GM18867 (cell line): ENCODE data around the gene PRDM7.
A peak's percentile ranks its signal among the peaks of the same experiment; 100 is the strongest.
"Not testable (repeated sequence)": the region's sequence is repeated elsewhere in the genome, so short reads cannot be mapped to it uniquely, and the experiment has no call there.

Experiments used
- ATAC-seq: cut with Tn5 transposase; IDR thresholded peaks from one replicate; pipeline ENCODE4 v1.9.1; 2021; ENCODE audit warnings: mild to moderate bottlenecking, moderate library complexity; ENCODE audit not compliant: unreplicated experiment

The PRDM7 gene

DNA sequence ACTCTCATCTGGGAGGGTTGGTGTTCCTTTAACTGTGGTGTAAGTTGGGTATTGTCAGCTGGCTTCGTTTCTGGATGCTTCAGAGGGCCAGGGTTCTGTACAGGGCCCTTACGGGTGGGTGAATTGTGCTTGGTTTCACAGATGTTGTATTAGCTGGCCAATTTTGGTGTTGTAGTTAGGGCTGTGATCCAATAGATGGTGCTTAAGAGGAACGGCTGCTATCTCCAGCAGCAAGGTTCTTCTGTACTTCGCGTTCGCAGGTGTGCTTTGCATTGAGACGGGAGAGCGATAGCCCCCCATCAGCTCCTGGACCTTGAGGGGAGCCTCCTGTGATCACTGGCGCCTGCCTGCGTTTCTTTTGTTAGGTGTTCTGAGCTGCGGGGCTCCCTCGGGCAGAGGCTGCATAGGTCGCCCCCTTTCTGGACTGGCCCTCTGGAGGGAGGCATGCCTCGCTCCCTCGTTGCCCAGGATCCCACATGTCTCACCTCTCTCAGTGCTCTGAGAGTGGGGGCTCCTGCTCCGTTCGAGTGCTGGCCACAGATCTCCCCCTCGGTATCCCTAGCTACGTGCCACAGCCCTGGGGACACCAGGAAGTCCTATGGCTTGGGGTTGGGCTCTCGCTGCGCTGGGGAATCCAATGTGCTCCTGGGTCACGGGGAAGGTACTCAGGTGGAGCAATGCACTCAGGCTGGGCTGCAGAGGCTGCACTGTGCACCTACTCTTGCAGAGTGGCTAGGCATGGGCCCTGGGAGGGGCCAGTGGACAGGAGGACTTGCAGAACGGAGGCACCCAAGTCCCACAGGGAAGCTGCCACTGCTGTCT, 837 bp upstream of the PRDM7 start:
- peak; percentile 31 for ATAC-seq

DNA sequence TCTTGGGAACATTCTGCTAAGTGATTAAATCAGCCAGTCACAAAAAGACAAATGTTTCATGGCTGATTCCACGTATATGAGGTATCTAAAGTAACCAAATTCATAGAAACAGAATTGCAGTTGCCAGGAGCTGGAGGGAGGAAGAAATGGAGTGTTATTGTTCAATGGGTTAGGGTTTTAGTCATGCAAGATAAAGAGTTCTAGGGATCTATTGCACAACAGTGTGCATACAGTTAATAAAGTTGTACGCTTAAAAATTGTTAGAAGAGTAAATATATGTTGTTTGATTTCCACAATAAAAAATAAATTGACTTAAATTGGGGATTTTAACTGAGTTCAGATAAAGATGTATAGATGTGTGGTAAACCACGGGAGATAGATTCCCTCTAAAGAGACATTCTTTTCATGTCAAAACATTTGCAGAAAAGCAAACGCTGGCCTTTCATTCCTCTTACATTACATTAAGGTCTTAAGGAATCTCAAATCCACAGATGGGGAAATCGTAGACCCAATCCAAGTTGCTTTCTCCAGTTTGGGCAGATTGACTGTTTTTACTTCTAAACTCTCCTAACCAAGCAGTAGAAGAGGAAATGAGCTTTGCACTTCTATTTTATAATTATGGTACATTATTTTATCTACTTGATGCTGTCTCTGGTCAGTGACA, 4.6 kb downstream of the PRDM7 start:
- no peak for ATAC-seq

DNA sequence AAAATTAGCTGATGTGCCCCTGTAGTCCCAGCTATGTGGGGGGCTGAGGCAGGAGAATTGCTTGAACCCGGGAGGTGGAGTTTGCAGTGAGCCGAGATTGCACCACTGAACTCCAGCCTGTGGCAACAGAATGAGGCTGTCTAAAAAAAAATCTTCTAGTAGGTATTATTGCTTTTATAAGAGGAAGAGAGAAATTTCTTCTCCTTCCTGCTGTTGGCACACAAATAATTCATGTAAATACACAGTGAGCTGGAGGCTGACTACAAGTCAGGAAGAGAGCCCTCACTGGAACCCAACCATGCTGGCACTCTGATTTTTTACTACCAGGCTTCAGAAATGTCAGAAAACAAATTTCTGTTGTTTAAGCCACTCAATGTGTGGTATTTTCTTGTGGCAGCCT, 6.7 kb downstream of the PRDM7 start:
- ATAC-seq: no peak

DNA sequence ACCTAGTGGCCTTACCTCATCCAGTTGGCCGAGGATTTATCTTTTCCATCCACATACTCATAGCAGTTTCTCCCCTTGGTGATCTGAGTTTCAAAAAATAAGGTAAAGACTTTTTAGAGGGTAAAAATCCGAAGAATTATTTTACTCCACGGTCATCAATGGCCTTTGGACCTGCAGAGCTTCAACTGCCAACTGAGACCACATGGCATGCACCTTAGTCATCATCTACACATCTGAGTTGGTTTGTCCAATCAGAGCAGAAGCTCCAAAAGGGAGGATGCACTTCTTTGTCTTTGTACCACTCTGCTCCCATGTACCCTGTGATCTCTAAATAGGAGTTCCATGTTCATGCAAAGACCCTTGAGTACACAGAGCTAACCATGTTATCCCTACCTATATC, 15.7 kb downstream of the PRDM7 start:
- no peak for ATAC-seq

DNA sequence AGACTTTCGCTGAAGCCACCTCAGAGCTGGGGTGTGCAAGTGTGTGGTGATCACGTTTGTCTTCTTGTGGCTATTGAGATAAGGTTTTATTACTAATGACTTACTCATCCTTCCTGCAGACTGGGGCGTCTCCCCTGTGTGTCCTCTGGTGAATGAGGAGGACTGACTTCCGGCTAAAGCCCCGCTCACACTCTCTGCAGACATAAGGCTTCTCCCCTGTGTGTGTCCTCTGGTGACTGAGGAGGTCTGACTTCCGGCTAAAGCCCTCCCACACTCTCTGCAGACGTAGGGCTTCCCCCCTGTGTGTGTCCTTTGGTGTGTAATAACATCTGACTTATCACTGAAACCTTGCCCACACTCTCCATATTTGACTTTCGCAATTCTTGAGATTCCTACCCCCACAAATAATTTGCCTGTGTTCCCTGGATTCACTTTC, 19.4 kb downstream of the PRDM7 start:
- ATAC-seq: no peak

DNA sequence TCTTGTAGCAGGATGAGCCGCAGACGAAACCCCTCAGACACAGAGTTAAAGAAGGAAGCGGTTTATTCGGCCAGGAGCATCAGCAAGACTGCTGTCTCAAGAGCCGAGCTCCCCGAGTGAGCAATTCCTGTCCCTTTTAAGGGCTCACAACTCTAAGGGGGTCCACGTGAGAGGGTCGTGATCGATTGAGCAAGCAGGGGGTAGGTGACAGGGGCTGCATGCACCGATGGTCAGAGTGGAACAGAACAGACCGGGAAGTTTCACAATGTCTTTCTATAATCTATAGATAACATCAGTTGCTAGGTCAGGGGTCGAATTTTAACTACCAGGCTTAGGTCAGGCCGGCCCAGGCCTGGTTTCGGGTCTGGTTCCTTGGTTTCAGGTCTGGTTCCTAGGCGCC, 20.6 kb downstream of the PRDM7 start:
- ATAC-seq: not testable (repeated sequence)

DNA sequence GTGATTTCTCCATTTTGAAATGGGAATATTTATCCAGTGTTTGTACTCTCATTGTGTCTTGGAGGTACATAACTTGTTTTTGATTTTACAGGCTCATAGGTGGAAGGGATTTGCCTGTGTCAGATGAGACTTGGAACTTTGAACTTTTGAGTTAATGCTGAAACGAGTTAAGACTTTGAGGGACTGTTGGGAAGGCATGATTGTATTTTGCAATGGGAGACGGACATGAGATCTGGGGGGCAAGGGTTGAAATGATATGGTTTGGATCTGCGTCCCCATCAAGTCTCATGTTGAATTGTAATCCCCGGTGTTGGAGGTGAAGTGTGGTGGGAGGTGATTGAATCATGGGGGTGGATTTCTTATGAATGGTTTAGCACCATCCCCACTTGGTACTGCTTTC, 21.8 kb downstream of the PRDM7 start:
- no peak for ATAC-seq

DNA sequence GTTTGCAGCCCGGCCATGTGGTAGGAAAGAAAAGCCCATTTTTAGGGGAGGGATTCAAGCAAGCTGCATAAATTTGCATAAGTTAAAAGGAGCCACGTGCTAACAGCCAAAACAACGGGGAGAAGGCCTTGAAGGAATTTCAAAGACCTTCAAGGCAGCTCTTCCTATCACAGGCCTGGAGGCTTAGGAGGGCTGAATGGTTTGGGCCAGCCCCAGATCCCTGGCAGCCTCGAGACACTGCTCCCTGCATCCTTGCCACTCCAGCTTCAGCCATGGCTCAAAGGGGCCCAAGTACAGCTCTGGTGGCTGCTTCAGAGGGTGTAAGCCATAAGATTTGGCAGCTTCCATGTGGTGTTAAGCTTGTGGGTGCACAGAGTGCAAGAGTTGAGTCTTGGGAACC, 22.6 kb downstream of the PRDM7 start:
- no peak for ATAC-seq

DNA sequence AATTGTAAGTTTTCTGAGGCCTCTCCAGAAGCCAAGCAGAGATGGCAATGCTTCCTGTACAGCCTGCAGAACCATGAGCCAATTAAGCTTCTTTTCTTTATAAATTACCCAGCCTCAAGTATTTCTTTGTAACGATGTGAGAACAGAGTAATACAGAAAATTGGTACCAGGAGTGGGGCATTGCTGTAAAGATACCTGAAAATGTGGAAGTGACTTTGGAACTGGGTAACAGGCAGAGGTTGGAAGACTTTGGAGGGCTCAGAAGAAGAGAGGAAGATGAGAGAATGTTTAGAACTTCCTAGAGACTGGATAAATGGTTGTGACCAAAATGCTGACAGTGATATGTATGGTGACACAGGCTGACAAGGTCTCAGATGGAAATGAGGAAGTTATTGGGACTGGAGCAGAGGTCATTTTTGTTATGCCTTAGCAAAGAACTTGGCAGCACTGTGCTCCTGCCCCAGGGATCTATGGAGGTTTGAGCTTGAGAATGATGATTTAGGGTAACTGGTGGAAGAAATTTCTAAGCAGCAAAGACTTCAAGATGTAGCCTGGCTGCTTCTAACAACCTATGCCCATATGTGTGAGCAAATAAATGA, 23.1 kb downstream of the PRDM7 start:
- ATAC-seq: no peak

DNA sequence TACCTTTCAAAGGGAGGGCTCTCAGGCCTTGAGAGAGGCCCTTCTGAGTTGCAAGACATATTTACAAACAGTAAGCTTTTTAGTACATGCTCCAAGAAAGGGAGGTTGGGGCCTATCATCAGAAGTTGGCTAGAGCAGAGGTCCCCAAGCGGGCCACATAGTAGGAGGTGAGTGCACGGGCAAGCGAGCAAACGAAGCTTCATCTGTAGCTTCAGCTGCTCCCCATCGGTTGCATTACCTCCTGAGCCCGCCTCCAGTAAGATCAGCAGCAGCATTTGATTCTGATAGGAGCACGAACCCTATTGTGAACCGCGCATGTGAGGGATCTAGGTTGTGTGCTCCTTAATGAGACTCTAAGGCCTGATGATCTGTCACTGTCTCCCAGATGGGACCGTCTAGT, 26.2 kb downstream of the PRDM7 start:
- no peak for ATAC-seq

DNA sequence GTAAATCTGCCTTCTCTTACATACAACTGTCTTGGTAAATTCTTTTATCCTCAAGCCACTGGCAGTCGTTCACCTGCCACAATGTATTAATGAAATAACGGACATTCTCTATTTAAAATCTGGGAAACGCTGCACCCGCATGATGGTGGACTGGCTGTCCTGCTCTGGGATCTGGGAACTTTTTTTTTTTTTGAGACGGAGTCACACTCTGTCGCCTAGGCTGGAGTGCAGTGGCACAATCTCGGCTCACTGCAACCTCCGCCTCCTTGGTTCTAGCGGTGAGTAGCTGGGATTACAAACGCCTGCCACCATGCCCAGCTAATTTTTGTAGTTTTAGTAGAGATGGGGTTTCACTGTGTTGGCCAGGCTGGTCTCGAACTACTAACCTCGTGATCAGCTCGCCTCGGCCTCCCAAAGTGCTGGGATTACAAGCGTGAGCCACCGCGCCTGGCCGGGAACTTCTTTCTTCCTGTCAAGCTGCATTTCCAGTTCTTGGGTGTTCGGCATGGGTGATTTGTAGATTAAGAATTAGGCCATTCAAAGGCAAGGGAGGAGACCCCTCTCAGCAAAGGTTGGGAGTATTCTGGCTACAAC, 28.3 kb downstream of the PRDM7 start:
- no peak for ATAC-seq

DNA sequence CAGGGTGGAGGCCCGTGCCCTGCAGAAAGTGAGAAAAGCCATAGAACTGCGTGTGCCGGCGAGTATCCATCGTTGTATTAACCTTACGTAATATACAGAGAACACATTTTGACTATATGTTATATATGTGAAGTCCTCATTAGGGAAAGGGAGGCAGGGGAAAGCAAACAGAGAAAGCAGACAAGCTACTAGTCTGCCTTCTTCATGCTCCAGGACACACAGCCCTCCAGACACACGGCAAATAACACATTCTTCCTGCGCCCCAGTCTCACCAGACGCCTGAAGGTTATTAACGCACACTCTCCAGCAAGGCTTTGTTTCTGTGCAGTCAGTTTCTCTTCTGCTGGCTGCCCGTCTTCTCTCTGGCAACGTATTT, 28.8 kb downstream of the PRDM7 start:
- ATAC-seq: no peak

DNA sequence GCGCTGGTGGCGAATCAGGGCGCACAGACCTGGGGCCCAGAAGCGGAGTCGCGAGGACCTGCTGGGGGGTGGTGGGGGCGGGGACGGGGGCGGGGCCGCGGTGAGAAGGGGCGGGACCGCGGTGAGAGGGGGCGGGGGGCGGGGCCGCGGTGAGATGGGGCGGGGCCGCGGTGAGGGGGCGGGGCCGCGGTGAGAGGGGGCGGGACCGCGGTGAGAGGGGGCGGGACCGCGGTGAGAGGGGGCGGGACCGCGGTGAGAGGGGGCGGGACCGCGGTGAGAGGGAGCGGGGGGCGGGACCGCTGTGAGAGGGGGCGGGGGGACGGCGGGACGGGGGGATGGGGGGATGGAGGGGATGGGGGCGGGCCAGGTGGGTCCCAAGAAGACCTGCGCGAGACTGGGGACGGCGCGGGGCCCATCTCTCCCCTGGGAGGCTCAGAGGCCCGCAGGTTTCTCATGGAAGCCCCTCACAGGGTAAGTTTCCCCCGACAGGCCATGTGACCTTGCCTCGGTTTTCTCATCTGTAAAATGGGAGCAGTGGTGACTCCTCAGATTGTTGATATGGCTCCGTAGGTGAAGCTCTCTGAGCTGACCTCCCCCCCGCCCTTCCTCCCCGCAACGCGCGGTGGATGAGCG, 29.3 kb downstream of the PRDM7 start:
- ATAC-seq: no peak

DNA sequence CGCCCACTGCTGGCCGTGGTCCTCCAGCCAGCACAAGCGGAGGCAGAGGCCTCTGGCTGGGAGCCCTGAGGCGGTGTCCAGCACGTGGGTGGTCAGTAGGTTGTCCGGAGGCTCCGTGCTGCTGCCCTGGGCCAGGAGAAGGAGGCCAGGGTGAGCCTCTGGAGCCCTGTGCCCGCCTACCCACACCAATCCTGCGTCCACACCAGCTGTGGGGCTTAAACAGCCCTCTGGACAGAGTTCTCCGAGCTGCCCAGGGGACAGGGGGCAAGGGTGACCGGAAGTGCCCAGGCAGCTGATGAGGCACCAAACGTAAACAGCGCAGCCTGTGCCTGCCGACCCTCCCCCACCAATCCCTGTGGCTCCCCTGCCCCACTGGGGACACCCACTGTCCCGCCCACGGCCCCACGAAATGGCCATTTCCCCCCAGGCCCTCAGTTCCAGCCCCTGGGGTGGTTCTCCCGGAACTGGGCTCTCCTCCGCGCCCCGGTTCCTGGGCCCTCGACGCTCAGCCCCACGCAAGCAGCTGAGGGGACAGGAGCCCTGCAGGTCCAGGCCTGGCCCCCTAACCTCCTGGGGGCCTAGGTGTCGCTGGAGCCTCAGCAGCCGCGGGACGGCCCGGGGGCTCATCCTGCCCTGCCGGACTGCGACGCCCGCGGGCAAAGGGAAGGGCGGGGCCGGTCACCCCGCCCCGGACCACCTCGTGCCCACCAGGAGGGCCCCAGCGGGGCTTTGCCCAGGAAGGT, 30.0 kb downstream of the PRDM7 start:
- no peak for ATAC-seq

DNA sequence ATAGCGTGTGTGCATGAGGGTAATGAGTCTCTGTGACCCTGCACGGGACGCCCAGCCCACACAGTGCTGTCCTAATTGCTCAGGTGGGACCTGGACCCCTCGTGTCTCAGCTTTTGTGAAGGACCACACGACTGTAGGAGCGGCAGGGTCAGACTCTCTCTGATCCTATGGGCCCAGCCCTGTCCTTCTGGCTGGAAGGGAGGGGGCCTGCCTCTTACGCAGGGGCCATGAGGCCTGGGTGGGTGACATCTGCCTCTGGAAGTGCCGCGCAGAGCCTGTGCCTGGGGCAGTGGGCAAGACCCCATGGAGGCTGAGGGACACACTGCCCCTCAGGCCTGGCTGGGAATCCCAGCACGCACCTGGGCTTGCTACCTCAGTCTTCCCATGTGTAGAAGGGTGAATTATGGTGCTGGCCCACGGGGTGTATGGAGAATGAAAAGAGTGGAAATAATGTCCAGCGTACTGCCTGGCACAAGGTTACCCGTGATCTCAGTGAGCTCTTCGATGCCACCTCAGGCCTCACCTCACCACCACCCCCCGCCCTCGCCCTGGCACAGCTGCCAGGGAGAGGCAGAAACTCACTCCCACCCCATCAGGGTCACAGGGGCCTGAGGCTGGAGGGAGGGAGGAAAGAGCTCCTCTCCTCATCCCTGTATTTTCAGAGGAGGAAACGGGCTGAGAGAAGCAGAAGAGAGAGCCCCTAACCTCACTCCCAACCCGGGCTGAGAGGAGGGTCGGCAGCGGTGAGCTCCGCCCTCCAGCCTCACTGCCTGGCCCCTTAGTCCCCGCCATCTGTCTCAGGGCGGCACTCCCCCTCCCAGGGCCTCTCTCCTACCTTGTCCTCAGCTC, 30.8 kb downstream of the PRDM7 start:
- no peak for ATAC-seq

DNA sequence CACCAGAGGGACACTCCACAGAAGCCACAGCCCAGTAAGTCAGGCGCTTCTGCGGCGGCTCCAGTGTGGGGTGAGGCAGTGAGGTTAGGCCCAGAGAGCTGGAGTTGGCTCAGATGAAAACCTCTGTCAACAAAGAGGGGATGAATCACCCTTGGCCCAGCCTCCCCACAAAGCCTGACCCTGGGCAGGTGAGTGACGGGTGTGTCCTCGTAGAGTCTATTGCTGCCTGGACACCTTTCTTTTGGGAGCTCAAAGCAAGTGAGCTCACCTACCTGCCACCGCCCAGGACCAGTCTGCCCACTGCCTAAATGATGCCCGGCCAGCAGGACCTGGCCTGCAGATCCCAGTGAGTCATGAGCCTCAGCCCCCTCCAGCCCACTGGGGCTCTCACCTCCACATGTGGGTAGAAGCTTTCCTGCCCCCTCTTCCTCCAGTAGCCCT, 33.0 kb downstream of the PRDM7 start:
- ATAC-seq: no peak

DNA sequence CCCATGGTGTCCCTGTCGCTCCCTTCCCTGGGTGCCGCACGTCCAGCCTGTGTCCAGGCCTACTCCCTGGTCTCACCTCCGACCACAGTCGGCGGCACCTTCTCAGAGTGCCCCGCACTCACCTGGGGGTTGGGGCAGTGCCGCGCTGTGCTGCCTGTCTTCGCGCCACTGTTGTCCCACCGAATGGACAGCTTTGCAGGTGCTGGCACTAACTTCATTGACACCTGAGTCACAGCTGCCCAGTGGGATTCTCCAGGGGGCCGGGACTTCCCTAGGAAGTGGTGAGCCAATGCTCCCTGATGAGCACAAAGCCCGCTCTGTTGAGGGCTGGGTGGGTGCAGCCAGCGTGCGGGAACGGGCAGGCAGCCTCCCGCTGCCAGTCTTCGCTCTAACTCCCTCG, 33.6 kb downstream of the PRDM7 start:
- no peak for ATAC-seq

DNA sequence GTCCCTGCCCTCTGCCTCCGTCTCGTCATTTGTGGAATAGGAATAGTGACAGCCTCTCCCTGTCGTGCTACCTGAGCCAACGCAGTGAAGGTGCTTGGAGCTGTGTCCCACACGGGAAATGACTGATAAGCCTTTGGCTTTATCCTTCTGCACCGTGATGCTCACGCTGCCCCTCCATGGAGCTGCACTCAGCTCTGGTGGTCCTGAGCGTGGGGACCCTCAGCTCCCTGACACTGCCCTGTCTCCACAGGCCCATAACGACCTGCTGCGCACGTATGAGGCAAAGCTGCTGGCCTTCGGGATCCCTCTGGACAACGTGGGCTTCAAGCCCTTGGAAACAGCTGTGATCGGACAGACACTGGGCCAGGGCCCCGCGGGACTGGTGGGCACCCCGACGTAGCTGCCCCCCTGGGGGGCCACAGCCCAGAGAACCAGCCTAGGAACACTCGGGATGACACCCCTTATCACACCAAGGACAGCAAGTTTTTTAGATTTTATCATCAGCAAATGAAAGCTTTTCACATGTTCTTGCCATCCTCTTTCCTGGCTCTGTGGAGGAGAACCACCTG, 34.1 kb downstream of the PRDM7 start:
- no peak for ATAC-seq

DNA sequence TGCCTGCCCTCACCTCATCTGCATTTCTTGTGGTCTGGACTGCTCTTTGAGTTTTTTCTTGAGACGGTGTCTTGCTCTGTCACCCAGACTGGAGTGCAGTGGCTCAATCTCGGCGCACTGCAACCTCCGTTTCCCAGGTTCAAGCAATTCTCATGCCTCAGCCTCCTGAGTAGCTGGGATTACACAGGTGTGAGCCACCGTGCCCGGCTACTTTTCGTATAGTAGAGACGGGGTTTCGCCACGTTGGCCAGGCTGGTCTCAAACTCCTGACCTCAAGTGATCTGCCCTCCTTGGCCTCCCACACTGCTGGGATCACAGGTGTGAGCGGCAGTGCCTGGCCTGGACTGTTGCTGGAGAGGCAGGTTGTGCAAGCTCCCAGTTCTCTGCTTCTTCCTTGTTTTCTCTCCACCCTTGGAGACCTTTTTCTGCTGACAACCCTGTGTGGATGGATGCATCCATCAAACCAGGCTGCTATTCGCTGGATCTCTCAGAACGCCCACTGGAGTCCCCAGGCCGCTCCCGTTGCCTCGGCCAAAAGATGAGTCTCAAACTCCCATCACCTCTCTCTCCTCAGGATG, 35.1 kb downstream of the PRDM7 start:
- ATAC-seq: no peak
